HG03039 (cell line): ENCODE measurements around the gene RAP1GAP.

Experiments used
- ATAC-seq: cut with Tn5 transposase; IDR thresholded peaks from one replicate; pipeline ENCODE4 v1.9.1; 2021; ENCODE audit warnings: mild to moderate bottlenecking, moderate library complexity; ENCODE audit not compliant: unreplicated experiment

Gene RAP1GAP

DNA sequence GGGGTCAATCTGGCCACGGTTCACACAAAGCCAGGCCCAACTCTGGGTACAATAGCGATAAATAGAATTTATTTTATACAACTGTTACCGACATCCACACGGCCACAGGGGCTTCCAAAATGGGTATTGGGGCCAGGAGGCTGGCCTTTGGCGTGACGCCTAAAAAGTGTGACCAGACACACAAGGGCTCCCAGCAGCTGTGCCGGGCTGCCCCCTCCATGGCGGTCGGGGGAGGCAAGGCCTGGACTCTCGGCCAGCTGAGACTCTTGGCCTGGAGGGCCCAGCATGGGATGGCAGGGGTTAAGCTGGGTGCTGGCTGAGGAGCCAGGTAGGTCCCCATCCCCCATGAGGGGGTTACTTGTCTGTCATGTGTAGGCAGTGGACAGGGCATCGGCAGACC is 73.0 kb downstream of the RAP1GAP start:
- ATAC-seq = no peak

DNA sequence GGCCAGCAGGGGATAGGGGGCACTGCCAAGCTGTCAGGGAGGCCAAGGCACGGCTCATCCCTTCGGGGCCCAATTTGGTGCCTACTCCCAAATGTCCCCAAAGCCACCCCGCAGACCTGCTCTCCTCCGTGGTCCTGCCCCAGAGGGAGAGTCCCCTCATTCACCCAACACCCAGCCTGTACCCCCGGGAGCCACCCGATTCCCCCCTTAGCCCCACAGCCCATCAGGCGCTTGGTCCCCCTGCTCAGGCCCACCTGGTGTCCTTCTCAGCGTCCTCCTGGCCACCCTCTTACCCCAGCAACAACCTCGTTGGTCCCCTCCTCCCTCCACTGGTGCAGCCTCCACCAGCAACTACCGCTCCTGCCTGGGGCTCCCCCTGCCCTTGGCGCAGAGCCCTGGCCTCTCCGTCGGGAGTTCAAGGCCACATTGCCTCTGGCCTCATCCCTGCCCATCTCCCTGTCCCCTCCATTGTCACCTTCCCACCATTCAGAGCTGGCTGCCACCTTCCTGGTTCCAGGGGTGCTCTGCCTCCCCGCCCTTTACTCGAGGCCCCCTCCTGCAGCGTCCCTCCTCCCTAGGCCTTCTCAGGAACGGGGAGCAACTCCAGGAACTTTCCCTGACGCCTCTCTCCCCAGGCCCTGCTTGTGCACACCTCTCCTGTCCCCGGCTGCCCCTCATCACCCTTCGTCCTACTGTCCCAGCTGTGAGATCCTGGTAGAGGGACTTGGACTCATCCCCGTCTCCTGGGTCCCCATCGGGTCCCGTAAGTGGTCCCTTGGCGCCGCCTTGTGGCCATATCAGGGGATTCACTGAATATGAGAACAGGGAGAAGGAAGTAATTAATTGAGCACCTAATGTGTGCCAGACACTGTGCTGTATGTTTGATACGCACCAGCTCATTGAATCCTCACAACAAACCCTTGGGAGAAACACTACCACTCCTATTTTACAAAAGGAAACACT is 73.9 kb downstream of the RAP1GAP start:
- ATAC-seq = no peak

DNA sequence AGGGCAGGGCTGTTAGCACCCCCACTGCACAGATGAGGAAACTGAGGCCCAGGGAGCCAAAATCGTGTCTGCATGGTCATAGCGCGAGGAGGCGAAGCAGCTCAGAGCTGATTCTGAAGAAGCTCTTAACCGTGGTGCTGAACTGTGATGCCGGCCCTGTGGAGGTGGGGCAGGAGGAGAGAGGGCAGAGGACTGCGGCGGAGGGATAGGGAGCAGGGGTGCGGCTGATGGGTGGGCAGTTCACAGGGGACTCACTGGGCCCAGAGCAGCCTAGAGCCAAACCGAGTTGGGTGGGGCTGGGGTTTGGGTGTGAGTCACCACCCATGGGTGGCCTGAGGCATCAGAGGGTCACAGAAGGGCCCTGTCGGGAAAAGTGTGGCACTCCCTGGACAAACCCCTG is 74.7 kb downstream of the RAP1GAP start:
- ATAC-seq = no peak

DNA sequence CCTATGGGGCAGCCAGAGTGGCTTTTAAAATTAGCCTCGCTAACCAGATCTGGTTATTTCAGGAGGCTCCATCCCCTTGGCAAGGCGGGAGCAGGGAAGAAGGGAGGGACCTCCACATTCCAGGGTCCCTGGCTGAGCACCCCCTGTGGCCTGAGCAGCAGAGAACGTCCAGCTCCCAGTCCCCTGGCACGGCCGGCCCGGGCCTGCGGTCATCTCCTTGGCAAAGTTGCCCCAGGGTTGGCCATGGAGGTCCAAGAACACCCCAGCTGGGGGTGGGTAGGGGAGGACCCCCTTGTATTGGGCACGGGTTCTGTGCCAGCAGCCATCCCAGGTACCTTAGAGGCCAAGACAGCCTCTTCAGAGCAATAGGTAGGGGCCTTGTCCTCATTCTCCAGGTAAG is 75.9 kb downstream of the RAP1GAP start:
- ATAC-seq = no peak

DNA sequence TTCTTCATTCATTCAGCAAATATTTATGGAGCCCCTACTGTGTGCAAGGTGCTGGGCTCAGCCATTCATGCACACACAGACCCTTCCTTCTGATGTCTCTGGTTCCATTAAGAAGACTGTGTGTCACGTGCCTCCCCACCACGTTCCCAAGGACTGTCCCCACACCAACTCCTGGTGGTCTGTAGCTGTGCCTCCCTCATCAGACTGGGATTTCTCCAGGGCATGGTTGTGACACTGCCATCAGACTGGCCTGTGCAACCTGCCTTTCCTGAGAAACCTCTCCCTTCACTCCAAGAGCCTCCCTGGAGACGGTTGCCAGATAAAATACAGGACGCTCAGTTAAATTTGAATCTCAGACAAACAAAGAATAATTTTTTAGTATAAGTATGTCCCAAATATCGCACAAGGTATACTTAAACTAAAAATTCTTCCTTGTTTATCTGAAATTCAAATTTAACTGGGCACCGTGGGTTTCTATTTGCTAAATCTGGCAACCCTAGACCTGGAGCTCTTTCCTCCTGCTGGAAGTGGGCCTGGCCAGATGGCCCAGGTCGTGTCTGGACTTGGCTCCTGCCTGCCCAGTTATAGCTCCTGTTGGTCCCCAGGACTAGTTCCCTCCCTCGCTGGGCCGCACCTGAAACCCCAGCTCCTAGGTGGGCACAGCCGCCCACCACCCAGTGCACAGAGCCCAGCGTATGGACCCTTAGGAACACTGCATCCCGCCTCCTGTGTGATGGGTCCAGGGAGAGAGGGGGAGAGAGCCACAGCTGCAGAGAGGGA is 76.9 kb downstream of the RAP1GAP start:
- ATAC-seq = no peak

DNA sequence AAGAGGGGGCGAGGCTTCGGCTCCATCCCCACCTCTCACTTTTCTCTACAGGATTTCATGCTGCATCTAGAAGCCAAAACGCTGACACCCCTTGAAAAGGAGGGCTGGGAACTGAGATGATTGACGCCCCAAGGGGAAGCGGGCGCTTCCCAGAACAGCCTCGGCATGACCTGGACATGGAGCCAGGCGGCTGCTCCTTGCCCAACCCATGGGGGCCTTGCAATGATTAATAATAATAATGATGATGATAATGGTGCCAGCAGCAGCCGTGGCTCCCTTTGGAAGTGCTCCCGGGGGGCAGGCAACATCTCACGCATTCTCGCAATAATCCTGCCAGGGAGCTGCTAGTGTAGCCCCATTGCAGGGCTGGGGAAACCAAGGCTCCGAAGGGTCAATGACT is 78.2 kb downstream of the RAP1GAP start:
- ATAC-seq = no peak

DNA sequence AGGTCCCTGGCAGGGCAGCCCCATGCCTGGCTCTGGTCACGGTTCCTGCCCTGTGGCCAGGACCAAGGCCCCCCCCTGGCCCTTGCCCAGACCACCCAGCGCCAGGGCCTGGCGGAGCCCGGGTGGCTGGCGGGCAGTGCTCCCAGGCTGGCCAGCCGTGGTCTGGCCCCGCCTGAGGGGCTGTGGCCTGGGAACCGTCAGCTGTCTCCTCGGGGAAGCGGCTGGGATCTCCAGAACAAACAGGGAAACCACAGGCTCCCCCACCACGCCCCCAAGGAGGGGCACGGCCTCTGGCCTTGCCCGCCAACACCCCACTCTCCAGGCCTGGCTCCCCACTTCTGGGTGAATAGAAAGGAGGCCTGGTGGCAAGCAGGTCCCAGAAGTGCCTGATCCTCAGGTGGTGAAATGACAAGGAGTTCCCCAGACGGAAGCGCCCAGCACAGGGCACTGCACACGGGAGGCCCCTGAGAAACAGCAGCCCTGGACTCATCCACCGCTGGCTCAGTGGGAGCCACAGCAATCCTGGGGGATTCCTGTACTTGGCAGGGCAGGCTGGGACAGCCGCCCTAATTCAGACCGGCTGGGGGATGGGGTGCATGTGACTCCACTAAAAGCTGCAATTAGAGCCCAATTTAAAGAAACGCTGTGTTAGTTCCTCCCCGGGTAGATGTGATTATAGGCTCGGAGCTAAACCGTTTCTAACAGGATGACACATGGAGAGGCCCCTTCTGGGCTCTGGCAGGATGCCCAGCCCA is 78.9 kb downstream of the RAP1GAP start:
- ATAC-seq = no peak

DNA sequence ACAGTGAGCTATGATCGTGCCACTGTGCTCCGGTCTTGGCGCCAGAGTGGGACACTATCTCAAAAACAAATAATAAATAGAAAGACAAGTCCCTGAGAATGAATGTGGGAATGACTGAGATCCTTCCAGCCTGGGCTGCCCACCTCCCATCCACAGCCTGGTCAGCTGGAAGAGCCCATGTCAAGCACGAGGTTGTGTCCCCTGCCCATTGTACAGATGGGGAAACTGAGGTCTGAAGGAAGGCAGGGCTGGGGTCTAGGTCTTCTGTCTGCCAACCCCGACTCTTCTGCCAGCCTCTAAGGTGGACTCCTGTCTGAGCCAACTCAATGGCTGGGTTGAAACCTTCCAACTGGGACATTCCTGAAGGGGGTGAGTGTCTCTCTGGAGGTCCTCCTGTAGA is 79.5 kb downstream of the RAP1GAP start:
- no peak for ATAC-seq

DNA sequence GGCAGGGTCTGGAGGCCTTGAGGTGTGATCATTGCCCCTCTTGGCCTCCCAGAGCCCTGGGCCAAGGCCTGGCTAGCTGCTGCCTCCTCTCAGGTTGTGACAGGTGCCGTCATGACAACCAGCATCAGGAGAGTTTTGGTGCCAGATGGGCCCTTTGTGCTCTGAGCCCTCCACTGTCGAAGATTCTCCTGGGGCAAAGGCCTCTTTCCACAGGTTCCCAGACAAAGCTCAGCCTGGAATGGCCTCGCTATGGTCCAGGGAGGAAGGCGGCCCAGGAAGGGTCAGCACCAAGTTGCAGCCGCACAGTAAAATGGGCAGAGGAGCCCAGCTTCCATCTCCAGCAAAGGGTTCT is 81.6 kb downstream of the RAP1GAP start:
- ATAC-seq = no peak

DNA sequence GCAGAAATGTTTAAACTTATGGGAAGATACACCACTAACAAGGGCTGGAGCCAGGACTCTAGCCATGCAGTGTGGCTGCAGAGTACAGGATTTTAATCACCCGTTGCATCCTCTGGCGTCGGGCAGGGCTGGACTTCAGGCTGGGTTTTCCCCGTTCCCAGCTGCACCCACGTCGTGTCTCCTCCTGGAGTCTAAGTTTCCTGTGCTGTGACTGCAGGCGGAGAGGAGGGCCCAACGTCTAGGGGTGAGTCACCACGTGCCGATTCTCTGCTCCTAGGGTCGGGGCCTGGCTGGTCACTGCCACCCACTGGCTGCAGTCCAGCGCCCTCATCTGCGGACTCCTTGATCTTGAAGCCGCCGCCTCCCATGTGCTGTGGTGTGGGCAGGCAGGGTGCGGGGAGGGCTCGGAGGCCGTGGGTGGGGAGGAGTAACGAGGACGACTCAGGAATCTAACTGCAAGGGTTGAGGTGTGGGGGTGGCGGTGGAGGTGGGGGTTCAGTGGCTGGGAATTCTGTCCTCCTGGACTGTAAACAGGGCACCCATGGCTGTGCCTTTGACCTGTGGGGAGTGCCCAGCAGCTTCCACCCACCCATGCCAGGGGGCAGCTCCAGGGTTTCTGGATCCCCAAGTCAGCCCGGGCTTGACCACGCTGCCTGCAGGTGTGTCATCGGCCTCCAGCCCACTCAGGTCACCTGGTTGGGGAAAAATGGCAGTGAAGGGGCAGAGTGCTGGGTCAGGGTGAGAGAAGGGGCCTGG is 82.1 kb downstream of the RAP1GAP start:
- ATAC-seq = no peak

DNA sequence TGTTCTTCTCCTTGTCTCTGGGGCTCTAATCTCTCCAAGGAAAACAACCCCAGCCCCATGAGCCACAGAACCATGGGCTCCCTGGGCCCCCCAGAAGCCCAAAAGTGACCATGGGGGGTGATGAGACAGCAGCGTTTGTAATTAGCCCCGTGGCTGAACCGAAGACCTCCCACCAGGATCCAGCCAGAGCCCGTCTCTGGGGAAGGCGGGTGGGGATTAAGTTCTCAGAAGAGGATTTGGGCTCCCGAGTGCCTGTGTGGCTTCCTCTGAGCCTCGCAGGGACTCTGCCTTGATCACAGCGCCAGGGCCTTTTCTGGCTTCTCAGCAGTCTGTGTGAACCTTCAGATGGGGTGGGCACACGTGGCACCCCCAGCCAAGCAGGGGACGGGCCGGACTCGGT is 82.9 kb downstream of the RAP1GAP start:
- ATAC-seq = no peak

DNA sequence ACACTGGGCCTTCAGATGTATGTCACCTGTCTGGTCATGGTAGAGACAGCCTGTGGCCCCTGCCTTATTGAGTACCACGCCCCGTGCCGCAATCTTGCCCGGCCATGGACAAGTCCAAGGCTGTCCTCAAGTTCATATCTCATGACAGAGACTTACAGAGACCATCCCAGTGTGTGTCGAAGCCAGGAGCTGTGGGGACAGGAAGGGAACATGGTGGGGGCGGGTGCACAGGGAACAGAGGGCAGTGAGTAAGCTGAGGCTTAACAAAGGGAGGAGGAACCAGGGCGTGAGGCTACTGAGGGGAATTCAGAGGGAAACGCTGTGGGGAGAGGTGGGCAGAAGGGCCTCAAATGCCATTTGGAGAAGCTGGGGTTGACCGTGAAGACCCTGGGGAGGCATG is 84.1 kb downstream of the RAP1GAP start:
- ATAC-seq = no peak

DNA sequence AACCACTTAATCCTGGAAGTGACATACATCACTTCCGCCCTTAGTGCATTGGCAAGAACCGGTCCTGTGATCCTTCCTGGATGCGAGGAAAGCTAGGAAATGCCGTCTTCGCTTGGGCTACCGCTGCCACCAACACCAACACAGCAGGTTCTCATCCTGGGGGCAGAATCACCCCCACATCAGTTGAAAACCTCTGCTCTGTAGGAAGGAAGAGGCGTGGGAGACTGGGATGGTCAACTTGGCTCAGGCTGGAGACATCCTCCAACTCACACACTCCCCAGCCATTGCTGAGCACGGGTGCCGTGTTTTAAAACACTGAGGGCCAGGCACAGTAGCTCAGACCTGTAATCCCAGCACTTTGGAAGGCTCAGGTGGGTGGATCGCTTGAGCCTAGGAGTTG is 85.1 kb downstream of the RAP1GAP start:
- ATAC-seq = no peak

DNA sequence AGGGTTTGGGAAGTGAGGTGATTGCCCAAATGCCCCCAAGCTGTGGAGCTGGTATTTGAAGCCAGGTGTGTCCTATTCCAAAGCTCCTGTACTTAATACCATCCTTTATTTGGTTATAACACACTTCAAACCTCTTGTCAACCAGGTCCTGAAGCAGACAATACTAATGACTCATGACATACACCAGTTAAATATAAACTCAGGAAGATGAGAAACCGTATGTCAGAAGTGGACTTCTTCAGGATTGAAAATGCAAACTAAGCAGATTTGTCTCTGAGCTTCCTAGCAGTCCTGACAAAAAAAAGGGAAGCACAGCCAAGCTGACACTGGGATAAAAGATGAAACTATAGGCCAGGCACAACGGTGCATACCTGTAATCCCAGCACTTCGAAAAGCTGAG is 89.4 kb downstream of the RAP1GAP start:
- ATAC-seq = no peak

DNA sequence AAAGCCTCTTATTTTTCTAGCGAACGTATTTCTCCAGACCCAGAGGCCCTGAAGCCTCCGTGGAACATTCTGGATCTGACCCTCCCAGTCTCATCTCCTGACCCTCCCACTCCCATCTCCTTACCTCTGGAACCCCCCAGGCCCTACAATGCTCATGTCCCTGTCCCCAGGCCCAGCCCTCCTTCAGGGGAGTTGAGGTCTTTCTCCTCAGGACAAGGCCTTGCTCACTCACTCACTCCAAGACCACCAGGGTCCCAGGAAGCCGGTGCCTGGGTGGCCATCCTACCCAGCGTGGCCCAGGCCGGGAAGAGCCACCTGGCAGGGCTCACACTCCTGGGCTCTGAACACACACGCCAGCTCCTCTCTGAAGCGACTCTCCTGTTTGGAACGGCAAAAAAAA is 91.2 kb downstream of the RAP1GAP start:
- ATAC-seq = no peak

DNA sequence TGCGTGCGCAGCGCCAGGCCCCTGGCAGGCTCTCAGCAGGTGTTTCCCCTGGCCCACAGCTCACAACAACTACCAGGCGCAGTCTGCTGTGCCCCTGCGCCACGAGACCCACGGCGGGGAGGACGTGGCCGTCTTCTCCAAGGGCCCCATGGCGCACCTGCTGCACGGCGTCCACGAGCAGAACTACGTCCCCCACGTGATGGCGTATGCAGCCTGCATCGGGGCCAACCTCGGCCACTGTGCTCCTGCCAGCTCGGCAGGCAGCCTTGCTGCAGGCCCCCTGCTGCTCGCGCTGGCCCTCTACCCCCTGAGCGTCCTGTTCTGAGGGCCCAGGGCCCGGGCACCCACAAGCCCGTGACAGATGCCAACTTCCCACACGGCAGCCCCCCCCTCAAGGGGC is 91.8 kb downstream of the RAP1GAP start:
- ATAC-seq = no peak

DNA sequence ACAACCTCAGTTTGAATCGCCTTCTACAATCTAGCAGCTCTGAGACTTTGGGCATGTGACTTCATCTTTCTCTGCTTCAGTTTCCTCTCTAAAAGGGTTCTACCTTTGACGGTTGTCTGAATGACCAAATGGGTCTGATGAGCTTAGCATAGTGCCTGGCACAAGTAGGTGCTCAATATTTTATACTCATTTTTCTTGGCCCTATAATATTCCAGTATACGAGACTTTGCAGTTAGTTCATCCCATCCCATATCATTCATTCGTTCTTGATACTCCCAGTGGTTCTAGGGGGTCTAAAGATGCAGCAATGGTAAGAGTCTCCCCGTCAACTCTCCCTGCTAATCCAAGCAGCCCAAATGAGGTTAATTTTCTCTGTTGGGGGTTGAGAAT is 92.4 kb downstream of the RAP1GAP start:
- no peak for ATAC-seq

DNA sequence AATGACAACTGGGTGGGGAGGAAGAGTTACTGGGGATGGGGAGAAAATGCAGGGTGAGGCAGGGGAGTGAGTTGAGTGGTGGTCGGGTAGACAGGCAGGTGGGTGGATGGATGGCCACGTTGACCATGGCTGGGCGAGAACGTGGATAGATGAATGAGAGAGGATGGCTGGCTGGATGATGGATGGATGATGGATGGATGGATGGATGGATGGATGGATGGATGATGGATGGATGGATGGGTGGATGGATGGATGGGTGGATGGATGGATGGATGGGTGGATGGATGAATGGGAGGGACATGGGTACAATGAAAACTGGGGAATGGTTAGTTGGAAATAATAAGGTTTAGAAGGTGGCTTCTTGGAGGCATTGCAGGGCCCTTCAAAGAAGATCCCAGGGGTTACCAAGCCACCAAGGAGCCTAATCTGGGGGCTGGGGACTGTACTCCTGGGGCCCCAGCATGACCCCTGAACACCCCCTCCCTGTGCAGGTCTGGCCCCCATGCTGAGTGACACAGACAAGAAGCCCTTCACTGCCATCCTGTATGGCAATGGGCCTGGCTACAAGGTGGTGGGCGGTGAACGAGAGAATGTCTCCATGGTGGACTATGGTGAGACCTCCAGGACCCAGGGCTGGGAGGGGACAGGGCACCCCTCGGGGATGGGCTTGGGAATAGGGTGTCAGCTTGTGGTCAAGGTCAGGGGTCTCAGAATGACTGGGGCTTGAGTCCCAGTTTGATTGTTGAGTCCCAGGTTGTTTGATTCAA is 92.9 kb downstream of the RAP1GAP start:
- ATAC-seq = no peak

DNA sequence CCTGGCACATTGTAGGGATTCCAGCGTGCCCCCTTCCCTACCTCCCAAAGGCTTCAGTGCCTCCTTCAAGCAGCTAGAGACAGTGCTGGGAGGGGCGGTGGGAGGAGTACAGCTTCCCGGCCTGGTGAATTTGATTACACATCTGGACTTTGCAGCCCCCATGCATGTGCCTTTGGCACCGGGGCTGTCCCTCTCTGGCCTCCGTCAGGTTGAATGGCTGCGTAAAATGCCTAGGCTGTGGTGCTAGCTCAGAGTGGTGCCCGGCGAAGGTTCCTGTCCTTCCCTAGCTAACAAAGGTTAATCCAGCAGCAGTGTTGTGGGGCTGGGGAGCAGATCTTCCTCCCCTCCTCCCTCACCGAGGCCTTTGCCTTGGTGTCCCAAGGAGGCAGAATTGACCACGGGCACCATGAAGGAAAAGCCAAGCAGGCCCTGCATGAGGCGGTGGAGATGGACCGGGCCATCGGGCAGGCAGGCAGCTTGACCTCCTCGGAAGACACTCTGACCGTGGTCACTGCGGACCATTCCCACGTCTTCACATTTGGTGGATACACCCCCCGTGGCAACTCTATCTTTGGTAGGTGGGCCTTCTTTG is 93.7 kb downstream of the RAP1GAP start:
- no peak for ATAC-seq
